ENCODE measurements around the gene WDR3.
"Not testable (repeated sequence)": the region's sequence is repeated elsewhere in the genome, so short reads cannot be mapped to it uniquely, and the experiment has no call there.

WDR3 gene

DNA sequence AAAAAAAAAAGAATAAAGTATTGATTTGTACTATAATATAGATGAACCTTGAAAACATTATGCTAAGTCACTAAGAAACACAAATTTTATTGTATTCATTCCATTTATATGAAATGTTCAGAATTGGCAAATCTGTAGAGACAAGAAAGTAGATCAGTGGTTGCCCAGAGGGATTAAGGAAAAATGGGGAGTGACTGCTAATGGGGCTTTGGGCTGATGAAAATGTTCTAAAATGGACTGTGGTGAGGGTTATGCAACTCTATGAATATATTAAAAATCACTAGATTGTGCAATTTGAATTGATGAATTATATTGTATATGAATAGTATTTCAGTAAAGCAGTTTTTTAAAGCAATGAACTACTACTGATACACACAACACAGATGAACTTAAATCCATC lies 10.2 kb upstream of the WDR3 start:
- no peaks in the 10 kb centered on the region for H3K27me3 ChIP-seq (ENCODE audit: insufficient read depth, insufficient read length)
- no peak for TF ChIP-seq YY1 (IDR thresholded peaks at IDR 0.05; ENCODE audit: insufficient read depth, insufficient read length)
- TF ChIP-seq SUZ12 (IDR thresholded peaks at IDR 0.05; ENCODE audit: extremely low read depth, insufficient read depth, insufficient read length) = no peak
- no peak for TF ChIP-seq ZNF274 (IDR thresholded peaks at IDR 0.05; ENCODE audit: low read depth, low read length)
- no peaks in the 10 kb centered on the region for H3K4me1 ChIP-seq (ENCODE audit: insufficient read depth, insufficient read length)
- DNase-seq (ENCODE audit: low read depth, low spot score) = no peak
- no peak overlapping the region for H3K4me3 ChIP-seq (ENCODE audit: insufficient read length, low read depth)
- H3K9ac ChIP-seq (ENCODE audit: insufficient read length, low read depth) = no peak overlapping the region
- peaks cover 6% of the 10 kb centered on the region; the same call in 1 of the 2 replicates for H3K9me3 ChIP-seq (ENCODE audit: insufficient read depth, low read length)
- peaks cover 47% of the 10 kb centered on the region for H3K36me3 ChIP-seq (ENCODE audit: insufficient read depth, insufficient read length, low read length)

DNA sequence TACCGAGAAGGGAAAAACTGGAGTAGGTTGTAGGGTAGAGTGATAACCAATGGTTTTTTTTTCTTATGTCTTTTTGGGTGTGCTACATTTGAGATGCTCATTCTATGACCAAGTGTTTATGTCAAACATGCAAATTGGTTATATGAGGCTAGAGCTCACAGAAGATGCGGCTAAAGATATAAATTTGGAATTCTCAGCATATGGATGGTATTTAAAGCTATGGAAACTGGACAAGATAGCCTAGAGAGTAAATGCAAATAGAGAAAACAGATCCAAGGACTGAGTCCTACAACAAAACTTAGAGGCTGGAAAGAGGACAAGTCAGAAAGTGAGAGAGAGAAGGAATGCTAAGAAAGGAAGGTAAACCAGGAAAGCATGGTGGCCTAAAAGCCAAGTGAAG lies 7.5 kb upstream of the WDR3 start:
- no peak for DNase-seq (ENCODE audit: low read depth, low spot score)
- TF ChIP-seq YY1 (IDR thresholded peaks at IDR 0.05; ENCODE audit: insufficient read depth, insufficient read length) (no peak), ZNF274 (IDR thresholded peaks at IDR 0.05; ENCODE audit: low read depth, low read length) (no peak), SUZ12 (IDR thresholded peaks at IDR 0.05; ENCODE audit: extremely low read depth, insufficient read depth, insufficient read length) (no peak)
- no peak overlapping the region for H3K4me3 ChIP-seq (ENCODE audit: insufficient read length, low read depth)
- H3K9me3 ChIP-seq (ENCODE audit: insufficient read depth, low read length) = peaks cover 6% of the 10 kb centered on the region; the same call in 1 of the 2 replicates
- no peaks in the 10 kb centered on the region for H3K27me3 ChIP-seq (ENCODE audit: insufficient read depth, insufficient read length)
- no peak overlapping the region for H3K9ac ChIP-seq (ENCODE audit: insufficient read length, low read depth)
- H3K36me3 ChIP-seq (ENCODE audit: insufficient read depth, insufficient read length, low read length) = peaks cover 34% of the 10 kb centered on the region
- H3K4me1 ChIP-seq (ENCODE audit: insufficient read depth, insufficient read length) = no peaks in the 10 kb centered on the region

GRCh38 chr1:117922717-117923116 lies 6.8 kb upstream of the WDR3 start:
- H3K4me3 ChIP-seq (ENCODE audit: insufficient read length, low read depth); H3K27me3 ChIP-seq (ENCODE audit: insufficient read depth, insufficient read length); DNase-seq (ENCODE audit: low read depth, low spot score); H3K9ac ChIP-seq (ENCODE audit: insufficient read length, low read depth); H3K9me3 ChIP-seq (ENCODE audit: insufficient read depth, low read length); H3K4me1 ChIP-seq (ENCODE audit: insufficient read depth, insufficient read length): not testable (repeated sequence)
- peaks cover 27% of the 10 kb centered on the region for H3K36me3 ChIP-seq (ENCODE audit: insufficient read depth, insufficient read length, low read length)

GRCh38 chr1:117925981-117926380 lies 3.6 kb upstream of the WDR3 start:
- Histone ChIP-seq H3K9ac (ENCODE audit: insufficient read length, low read depth) (no peak overlapping the region), H3K36me3 (ENCODE audit: insufficient read depth, insufficient read length, low read length) (peaks cover 3% of the 10 kb centered on the region), H3K4me1 (ENCODE audit: insufficient read depth, insufficient read length) (no peaks in the 10 kb centered on the region), H3K9me3 (ENCODE audit: insufficient read depth, low read length) (peaks cover 6% of the 10 kb centered on the region; the same call in 1 of the 2 replicates), H3K4me3 (ENCODE audit: insufficient read length, low read depth) (no peak overlapping the region), H3K27me3 (ENCODE audit: insufficient read depth, insufficient read length) (no peaks in the 10 kb centered on the region)
- no peak for TF ChIP-seq ZNF274 (IDR thresholded peaks at IDR 0.05; ENCODE audit: low read depth, low read length)
- TF ChIP-seq YY1 (IDR thresholded peaks at IDR 0.05; ENCODE audit: insufficient read depth, insufficient read length) = no peak
- no peak for TF ChIP-seq SUZ12 (IDR thresholded peaks at IDR 0.05; ENCODE audit: extremely low read depth, insufficient read depth, insufficient read length)
- no peak for DNase-seq (ENCODE audit: low read depth, low spot score)

- no peaks in the 10 kb centered on the region for H3K4me1 ChIP-seq (ENCODE audit: insufficient read depth, insufficient read length)
- H3K4me3 ChIP-seq (ENCODE audit: insufficient read length, low read depth) = peak overlapping the region; percentile 100
- peak overlapping the region; percentile 92 for H3K9ac ChIP-seq (ENCODE audit: insufficient read length, low read depth)
- peak; percentile 65 for DNase-seq (ENCODE audit: low read depth, low spot score)
- H3K9me3 ChIP-seq (ENCODE audit: insufficient read depth, low read length) = 0 out of 2 replicates have a peak, but pooled peaks cover under 1% of the 10 kb centered on the region
- peaks cover 18% of the 10 kb centered on the region for H3K36me3 ChIP-seq (ENCODE audit: insufficient read depth, insufficient read length, low read length)
- no peaks in the 10 kb centered on the region for H3K27me3 ChIP-seq (ENCODE audit: insufficient read depth, insufficient read length)
- TF ChIP-seq SUZ12 (IDR thresholded peaks at IDR 0.05; ENCODE audit: extremely low read depth, insufficient read depth, insufficient read length) = no peak
- no peak for TF ChIP-seq ZNF274 (IDR thresholded peaks at IDR 0.05; ENCODE audit: low read depth, low read length)
- TF ChIP-seq YY1 (IDR thresholded peaks at IDR 0.05; ENCODE audit: insufficient read depth, insufficient read length) = no peak
Observed at GRCh38 chr1:117928881-117929342, 627 bp upstream of the WDR3 start.

DNA sequence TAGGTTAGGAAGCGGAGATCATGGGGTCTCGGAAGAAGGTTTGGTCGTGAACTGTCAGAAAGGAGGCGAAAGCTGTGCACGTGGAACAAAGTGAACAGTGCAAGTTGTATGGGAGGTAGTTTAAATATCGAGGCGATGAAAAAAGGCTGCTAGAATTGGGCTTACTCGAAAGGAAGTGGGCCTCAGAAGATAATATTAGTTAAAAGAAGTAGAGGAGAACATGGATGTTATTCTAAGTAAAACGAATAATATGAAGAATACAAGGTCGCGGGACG lies 571 bp downstream of the WDR3 start:
- no peaks in the 10 kb centered on the region for H3K9me3 ChIP-seq (ENCODE audit: insufficient read depth, low read length)
- H3K4me1 ChIP-seq (ENCODE audit: insufficient read depth, insufficient read length) = no peaks in the 10 kb centered on the region
- H3K4me3 ChIP-seq (ENCODE audit: insufficient read length, low read depth) = peak overlapping the region; percentile 100
- no peak for TF ChIP-seq ZNF274 (IDR thresholded peaks at IDR 0.05; ENCODE audit: low read depth, low read length)
- no peak for TF ChIP-seq SUZ12 (IDR thresholded peaks at IDR 0.05; ENCODE audit: extremely low read depth, insufficient read depth, insufficient read length)
- no peak for TF ChIP-seq YY1 (IDR thresholded peaks at IDR 0.05; ENCODE audit: insufficient read depth, insufficient read length)
- peak overlapping the region; percentile 98 for H3K9ac ChIP-seq (ENCODE audit: insufficient read length, low read depth)
- DNase-seq (ENCODE audit: low read depth, low spot score) = no peak
- H3K27me3 ChIP-seq (ENCODE audit: insufficient read depth, insufficient read length) = no peaks in the 10 kb centered on the region
- H3K36me3 ChIP-seq (ENCODE audit: insufficient read depth, insufficient read length, low read length) = peaks cover 30% of the 10 kb centered on the region

DNA sequence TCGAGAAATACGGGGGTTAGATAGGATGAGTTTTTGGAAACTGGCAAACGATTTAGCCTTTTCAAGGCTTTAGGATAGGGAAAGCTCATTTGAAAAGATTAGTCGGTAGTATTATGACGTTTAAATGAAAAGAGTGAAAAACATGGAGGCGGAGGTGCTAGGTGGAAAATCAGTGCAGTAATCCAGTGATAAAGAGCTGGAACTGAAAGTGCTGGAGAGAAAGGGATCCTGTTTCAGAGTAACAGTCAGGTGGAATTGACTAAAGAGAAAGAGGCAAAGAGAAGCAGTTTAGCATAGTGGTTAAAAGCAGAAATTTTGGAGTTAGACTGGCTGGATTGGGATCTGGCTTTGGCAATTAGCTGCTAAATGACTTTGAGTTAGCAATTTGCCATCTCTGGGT lies 945 bp downstream of the WDR3 start:
- no peaks in the 10 kb centered on the region for H3K9me3 ChIP-seq (ENCODE audit: insufficient read depth, low read length)
- H3K9ac ChIP-seq (ENCODE audit: insufficient read length, low read depth) = peak overlapping the region; percentile 98
- no peaks in the 10 kb centered on the region for H3K27me3 ChIP-seq (ENCODE audit: insufficient read depth, insufficient read length)
- no peak for DNase-seq (ENCODE audit: low read depth, low spot score)
- H3K4me1 ChIP-seq (ENCODE audit: insufficient read depth, insufficient read length) = no peaks in the 10 kb centered on the region
- H3K36me3 ChIP-seq (ENCODE audit: insufficient read depth, insufficient read length, low read length) = peaks cover 34% of the 10 kb centered on the region
- TF ChIP-seq SUZ12 (IDR thresholded peaks at IDR 0.05; ENCODE audit: extremely low read depth, insufficient read depth, insufficient read length) (no peak), ZNF274 (IDR thresholded peaks at IDR 0.05; ENCODE audit: low read depth, low read length) (no peak), YY1 (IDR thresholded peaks at IDR 0.05; ENCODE audit: insufficient read depth, insufficient read length) (no peak)
- peak overlapping the region; percentile 100 for H3K4me3 ChIP-seq (ENCODE audit: insufficient read length, low read depth)

GRCh38 chr1:117932576-117932975 lies 3.0 kb downstream of the WDR3 start:
- DNase-seq (ENCODE audit: low read depth, low spot score) = no peak
- Histone ChIP-seq H3K9me3 (ENCODE audit: insufficient read depth, low read length) (no peaks in the 10 kb centered on the region), H3K9ac (ENCODE audit: insufficient read length, low read depth) (no peak overlapping the region), H3K4me3 (ENCODE audit: insufficient read length, low read depth) (no peak overlapping the region), H3K4me1 (ENCODE audit: insufficient read depth, insufficient read length) (no peaks in the 10 kb centered on the region), H3K36me3 (ENCODE audit: insufficient read depth, insufficient read length, low read length) (peaks cover 55% of the 10 kb centered on the region), H3K27me3 (ENCODE audit: insufficient read depth, insufficient read length) (no peaks in the 10 kb centered on the region)
- TF ChIP-seq ZNF274 (IDR thresholded peaks at IDR 0.05; ENCODE audit: low read depth, low read length) (no peak), YY1 (IDR thresholded peaks at IDR 0.05; ENCODE audit: insufficient read depth, insufficient read length) (no peak), SUZ12 (IDR thresholded peaks at IDR 0.05; ENCODE audit: extremely low read depth, insufficient read depth, insufficient read length) (no peak)
